ENCODE measurements around the gene TMEM101.

The TMEM101 gene

DNA sequence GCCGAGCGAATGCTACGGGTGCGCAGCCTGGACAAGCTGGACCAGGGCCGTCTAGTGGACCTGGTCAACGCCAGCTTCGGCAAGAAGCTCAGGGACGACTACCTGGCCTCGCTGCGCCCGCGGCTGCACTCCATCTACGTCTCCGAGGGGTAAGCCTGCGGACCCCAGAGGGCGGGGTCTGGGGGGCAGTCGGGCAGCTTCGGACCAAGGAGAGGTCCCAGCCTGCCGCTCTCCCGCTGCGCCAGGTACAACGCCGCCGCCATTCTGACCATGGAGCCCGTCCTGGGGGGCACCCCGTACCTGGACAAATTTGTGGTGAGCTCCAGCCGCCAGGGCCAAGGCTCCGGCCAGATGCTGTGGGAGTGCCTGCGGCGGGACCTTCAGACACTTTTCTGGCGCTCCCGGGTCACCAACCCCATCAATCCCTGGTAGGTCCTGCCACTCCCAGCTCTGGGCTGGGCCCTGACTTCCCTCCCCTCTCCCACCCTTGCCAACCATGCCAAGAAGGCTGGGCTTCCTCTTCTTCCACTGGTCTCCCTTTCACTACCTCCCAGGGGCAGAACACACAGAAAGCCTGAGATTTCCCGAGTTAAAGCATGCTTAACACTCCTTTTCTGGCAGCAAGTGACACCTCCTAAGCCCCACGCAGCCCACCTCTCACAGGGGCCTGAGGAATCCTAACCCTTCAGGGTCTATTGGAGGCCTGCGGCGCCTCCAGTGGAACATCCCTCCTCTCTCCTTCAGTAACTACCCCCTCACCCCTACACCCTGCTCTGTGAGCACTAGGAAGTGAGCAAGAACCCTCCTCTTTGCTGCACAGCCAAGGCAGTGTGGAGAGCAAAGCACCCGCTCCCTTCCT lies 7.2 kb downstream of the TMEM101 start:
- TF ChIP-seq, protein P1, sequence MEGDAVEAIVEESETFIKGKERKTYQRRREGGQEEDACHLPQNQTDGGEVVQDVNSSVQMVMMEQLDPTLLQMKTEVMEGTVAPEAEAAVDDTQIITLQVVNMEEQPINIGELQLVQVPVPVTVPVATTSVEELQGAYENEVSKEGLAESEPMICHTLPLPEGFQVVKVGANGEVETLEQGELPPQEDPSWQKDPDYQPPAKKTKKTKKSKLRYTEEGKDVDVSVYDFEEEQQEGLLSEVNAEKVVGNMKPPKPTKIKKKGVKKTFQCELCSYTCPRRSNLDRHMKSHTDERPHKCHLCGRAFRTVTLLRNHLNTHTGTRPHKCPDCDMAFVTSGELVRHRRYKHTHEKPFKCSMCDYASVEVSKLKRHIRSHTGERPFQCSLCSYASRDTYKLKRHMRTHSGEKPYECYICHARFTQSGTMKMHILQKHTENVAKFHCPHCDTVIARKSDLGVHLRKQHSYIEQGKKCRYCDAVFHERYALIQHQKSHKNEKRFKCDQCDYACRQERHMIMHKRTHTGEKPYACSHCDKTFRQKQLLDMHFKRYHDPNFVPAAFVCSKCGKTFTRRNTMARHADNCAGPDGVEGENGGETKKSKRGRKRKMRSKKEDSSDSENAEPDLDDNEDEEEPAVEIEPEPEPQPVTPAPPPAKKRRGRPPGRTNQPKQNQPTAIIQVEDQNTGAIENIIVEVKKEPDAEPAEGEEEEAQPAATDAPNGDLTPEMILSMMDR (IDR thresholded peaks at IDR 0.05; ENCODE audit: extremely low read depth, missing control alignments): no peak
- DNase-seq (ENCODE audit: low spot score): no peak

DNA sequence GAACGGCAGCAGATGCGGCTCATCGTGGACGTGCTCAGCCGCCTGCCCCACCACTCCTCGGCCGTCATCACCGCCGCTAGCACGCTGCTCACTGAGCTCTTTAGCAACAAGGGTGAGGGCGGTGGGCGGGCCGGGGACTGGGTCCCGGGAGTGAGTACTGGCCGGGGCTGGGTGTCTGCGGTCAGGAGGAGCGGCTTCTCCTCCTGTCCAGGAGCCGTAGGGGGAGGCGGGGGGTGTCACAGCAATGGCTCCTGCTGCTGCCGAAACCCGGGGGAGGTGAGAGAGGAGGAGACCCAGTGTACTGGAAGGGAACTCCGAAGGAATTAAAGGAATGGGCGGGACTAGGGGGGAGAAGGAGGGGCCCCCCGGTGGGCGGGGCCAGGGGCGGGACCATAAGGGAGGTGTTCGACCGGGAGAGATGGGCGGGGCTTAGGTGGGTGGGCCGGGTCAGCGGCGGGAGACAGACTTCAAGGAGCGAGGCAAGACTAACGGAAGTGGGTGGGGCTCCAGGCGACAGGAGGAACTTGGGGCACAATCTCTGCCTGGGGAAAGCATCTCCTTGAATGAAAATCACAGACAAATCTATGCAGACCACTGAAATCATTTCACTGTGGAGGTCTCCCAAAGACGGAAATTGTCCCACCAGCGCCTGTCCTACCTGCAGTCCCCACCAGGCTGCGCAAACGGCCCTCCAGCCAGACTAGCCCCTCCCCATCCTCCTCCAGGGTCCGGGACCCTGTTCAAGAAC lies 8.0 kb downstream of the TMEM101 start:
- TF ChIP-seq, protein P1 (IDR thresholded peaks at IDR 0.05; ENCODE audit: extremely low read depth, missing control alignments): peak; percentile 15
- peak; percentile 99 for DNase-seq (ENCODE audit: low spot score)

DNA sequence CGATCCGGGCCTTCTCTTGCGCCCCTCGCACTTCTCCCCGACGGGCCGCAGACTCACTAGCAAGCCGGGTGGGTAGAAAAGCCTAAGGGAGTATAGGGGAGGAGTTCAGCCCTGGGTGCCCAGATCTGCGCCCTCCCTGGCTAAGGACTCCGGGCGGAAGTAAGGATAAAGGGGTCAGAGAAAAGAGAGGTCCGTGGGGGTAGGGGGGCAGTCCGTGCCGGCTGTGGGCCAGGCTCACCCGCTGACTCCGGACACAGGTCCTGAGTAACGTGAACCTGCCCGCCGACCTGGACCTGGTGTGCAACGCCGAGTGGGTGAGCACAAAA lies 8.5 kb downstream of the TMEM101 start:
- TF ChIP-seq, protein P1 (IDR thresholded peaks at IDR 0.05; ENCODE audit: extremely low read depth, missing control alignments): no peak

GRCh38 chr17:44005527-44006271 lies 9.1 kb downstream of the TMEM101 start:
- DNase-seq (ENCODE audit: low spot score): peak; percentile 64
- TF ChIP-seq, protein P1 (IDR thresholded peaks at IDR 0.05; ENCODE audit: extremely low read depth, missing control alignments): no peak

More for the DNA sequence above, 8.5 kb downstream of the TMEM101 start:
- DNase-seq (ENCODE audit: low spot score): no peak

DNA sequence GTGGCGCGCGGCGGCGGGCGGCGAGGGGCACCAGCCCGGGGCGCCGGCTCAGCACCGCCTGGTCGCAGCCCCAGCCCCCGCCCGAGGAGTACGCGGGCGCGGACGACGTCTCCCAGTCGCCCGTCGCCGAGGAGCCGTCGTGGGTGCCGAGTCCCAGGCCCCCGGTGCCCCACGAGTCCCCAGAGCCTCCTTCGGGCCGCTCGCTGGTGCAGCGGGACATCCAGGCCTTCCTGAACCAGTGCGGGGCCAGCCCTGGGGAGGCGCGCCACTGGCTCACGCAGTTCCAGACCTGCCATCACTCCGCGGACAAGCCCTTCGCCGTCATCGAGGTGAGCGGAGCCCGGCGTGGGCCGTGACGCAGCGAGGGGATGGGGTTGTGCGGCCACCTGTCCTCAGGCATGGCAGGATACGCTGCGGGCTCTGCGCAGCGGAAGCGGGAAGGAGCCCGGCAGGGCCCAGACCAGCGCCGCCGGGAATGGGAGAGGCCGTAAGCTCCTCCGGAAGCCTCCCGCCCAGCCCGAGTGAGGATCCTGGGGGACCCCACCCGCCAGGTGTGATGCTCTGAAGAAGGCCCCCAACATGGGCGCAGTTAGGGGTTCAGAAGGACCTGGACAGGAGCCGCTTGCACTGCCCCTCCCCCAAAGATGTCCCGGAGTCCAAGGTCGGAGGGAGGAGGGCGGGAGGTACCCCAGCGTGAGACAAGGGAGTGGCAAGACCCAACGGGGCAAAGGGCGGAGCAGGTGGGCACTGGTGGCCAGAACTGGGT lies 9.8 kb downstream of the TMEM101 start:
- DNase-seq (ENCODE audit: low spot score): no peak
- TF ChIP-seq, protein P1 (IDR thresholded peaks at IDR 0.05; ENCODE audit: extremely low read depth, missing control alignments): no peak

DNA sequence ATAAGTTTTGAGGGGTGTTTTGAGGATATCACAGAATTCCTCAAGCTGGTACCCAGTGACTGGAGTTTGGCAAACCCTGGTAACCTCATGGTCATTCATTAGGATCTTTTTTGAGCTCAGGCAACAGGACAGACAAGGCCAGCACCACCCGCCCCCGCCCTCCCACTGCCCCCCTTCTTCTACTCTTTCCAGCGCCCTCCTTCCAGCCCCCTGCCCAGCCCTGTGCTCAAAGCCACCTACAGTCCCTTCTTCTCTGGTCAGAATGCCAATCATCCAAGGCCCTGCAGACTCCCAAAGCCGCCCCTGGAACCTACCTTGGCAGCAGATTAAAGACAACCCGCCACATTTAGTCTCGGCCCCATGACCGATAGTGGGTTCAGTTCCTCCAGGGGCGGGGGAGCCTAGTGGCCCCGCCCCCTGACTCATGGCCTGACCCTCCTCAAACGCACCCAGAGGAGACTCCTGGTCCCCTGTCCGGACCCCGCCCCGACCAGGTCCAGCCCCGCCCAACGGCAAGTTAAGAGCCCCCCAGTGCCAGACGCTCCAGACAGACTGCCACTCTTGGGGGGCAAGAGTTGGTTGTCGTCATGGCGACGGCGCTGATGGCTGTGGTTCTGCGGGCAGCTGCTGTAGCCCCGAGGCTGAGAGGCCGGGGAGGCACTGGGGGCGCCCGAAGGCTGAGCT lies 10.5 kb downstream of the TMEM101 start, which contains the start of gene NAGS:
Gene NAGS, plus strand, starts transcription at position 546 of the 684 bp plus-strand sequence. Its CDS starts 42 bp downstream, at position 588.
- TF ChIP-seq, protein P1 (IDR thresholded peaks at IDR 0.05; ENCODE audit: extremely low read depth, missing control alignments): no peak
- no peak for DNase-seq (ENCODE audit: low spot score)
